Suprapubic skin (tissue), 4 donors: ENCODE results near the gene RAP1A. TPM values are rescaled to one million over a fixed set of nuclear protein-coding genes. Genes with fewer than 3 reads are reported as not detected.
A peak's percentile ranks its signal among the peaks of the same experiment; 100 is the strongest.
"Not testable (repeated sequence)": the region's sequence is repeated elsewhere in the genome, so short reads cannot be mapped to it uniquely, and the experiment has no call there.

ENCODE experiments used
- DNase-seq, 2 donors: peaks; one replicate each; pipeline ENCODE4 v3.0.0-alpha.2; 2019; ENCODE audit warnings: low spot score in 2 of 2
- H3K27ac ChIP-seq: fragments of 200-600 bp; sonication (generic); one replicate; pipeline ENCODE4 v1.5.1; 2019
- H3K27me3 ChIP-seq: fragments of 200-600 bp; sonication (generic); one replicate; pipeline ENCODE4 v1.5.1; 2019
- H3K36me3 ChIP-seq: fragments of 200-600 bp; sonication (generic); one replicate; pipeline ENCODE4 v1.5.1; 2019
- H3K4me1 ChIP-seq: fragments of 200-600 bp; sonication (generic); one replicate; pipeline ENCODE4 v1.5.1; 2019
- H3K4me3 ChIP-seq: fragments of 200-600 bp; sonication (generic); one replicate; pipeline ENCODE4 v1.5.1; 2019; ENCODE audit warnings: mild to moderate bottlenecking
- H3K9me3 ChIP-seq: fragments of 200-600 bp; sonication (generic); one replicate; pipeline ENCODE4 v1.5.1; 2019
- CTCF ChIP-seq, 2 donors: fragments of 200-600 bp in 1 of 2; fragments of 450-650 bp in 1 of 2; sonication (generic) in 1 of 2; IDR thresholded peaks; one replicate each; pipeline ENCODE4 v1.5.1; 2016 to 2019; ENCODE audit warnings: antibody characterized with exemption in 2 of 2, mild to moderate bottlenecking in 1 of 2, moderate library complexity in 1 of 2
- EP300 ChIP-seq: sonication (generic); formaldehyde crosslinking; IDR thresholded peaks from one replicate; pipeline ENCODE4 v1.6.1; 2017; ENCODE audit warnings: antibody characterized with exemption
- POLR2A ChIP-seq, 2 donors: fragments of 450-650 bp; IDR thresholded peaks; one replicate each; pipeline ENCODE4 v1.6.1; 2017; ENCODE audit warnings: antibody characterized with exemption in 2 of 2, mild to moderate bottlenecking in 2 of 2, moderate library complexity in 2 of 2
- POLR2AphosphoS5 ChIP-seq, 3 donors: sonication (generic); formaldehyde crosslinking; IDR thresholded peaks; one replicate each; pipeline ENCODE4 v1.6.1; 2017; ENCODE audit warnings: antibody characterized with exemption in 3 of 3
- WGBS: methylation state at CpG from one replicate; pipeline ENCODE4 v1.1.5; 2018; 5-methylcytosine and 5-hydroxymethylcytosine counted together
- total RNA-seq, 4 donors: library from RNA; depleted of rRNA; stranded (reverse); fragments of >200 nt; gene quantifications; one replicate each; pipeline ENCODE4 v1.1.0, GENCODE V29; 2016

The RAP1A gene
- total RNA-seq, 4 donors from 2014 or later: 31.0 to 38.4 (median 35.3) TPM

- WGBS: 92% methylated on average over 4 of the region's 4 CpGs
- H3K27me3 ChIP-seq: no peaks in the 10 kb centered on the region
- H3K27ac ChIP-seq: no peak overlapping the region
- H3K4me3 ChIP-seq: no peak overlapping the region
- no peaks in the 10 kb centered on the region for H3K9me3 ChIP-seq
- peaks cover 16% of the 10 kb centered on the region for H3K4me1 ChIP-seq
- TF ChIP-seq POLR2A (IDR thresholded peaks at IDR 0.05) (no peak), CTCF (IDR thresholded peaks at IDR 0.05) (no peak), POLR2AphosphoS5 (IDR thresholded peaks at IDR 0.05) (no peak), EP300 (no peak)
- DNase-seq: no peak
- no peaks in the 10 kb centered on the region for H3K36me3 ChIP-seq
These were observed 16.6 kb upstream of the RAP1A start for GRCh38 chr1:111602974-111603373.

GRCh38 chr1:111603979-111604378 lies 15.6 kb upstream of the RAP1A start:
- 86% methylated on average over 4 of the region's 4 CpGs for WGBS
- no peak for DNase-seq
- TF ChIP-seq CTCF (IDR thresholded peaks at IDR 0.05): no peak
- no peak for TF ChIP-seq EP300
- no peak for TF ChIP-seq POLR2A (IDR thresholded peaks at IDR 0.05)
- no peak for TF ChIP-seq POLR2AphosphoS5 (IDR thresholded peaks at IDR 0.05)
- Histone ChIP-seq H3K4me1 (peaks cover 16% of the 10 kb centered on the region), H3K27me3 (no peaks in the 10 kb centered on the region), H3K27ac (no peak overlapping the region), H3K9me3 (no peaks in the 10 kb centered on the region), H3K36me3 (no peaks in the 10 kb centered on the region), H3K4me3 (no peak overlapping the region)

- DNase-seq: no peak
- Histone ChIP-seq H3K9me3 (no peaks in the 10 kb centered on the region), H3K27ac (no peak overlapping the region), H3K36me3 (no peaks in the 10 kb centered on the region), H3K27me3 (no peaks in the 10 kb centered on the region), H3K4me1 (peaks cover 16% of the 10 kb centered on the region), H3K4me3 (no peak overlapping the region)
- 28% methylated on average over 3 of the region's 3 CpGs for WGBS
- no peak for TF ChIP-seq POLR2A (IDR thresholded peaks at IDR 0.05)
- no peak for TF ChIP-seq CTCF (IDR thresholded peaks at IDR 0.05)
- TF ChIP-seq EP300: no peak
- TF ChIP-seq POLR2AphosphoS5 (IDR thresholded peaks at IDR 0.05): no peak
These were observed 14.7 kb upstream of the RAP1A start for GRCh38 chr1:111604931-111605330.

- Histone ChIP-seq H3K27me3 (no peaks in the 10 kb centered on the region), H3K27ac (peak overlapping the region; percentile 15), H3K4me3 (no peak overlapping the region), H3K9me3 (no peaks in the 10 kb centered on the region), H3K36me3 (no peaks in the 10 kb centered on the region), H3K4me1 (peaks cover 16% of the 10 kb centered on the region)
- no peak for TF ChIP-seq POLR2A (IDR thresholded peaks at IDR 0.05)
- DNase-seq: peak in 1 of 2 donors; percentile 81
These were observed 14.0 kb upstream of the RAP1A start for GRCh38 chr1:111605576-111605975.

- WGBS: 60% methylated on average over 6 of the region's 8 CpGs
- DNase-seq, H3K9me3 ChIP-seq, H3K27me3 ChIP-seq, H3K4me3 ChIP-seq, H3K27ac ChIP-seq, H3K36me3 ChIP-seq: not testable (repeated sequence)
- H3K4me1 ChIP-seq: peaks cover 16% of the 10 kb centered on the region
These were observed 13.0 kb upstream of the RAP1A start for GRCh38 chr1:111606457-111607215.

- not testable (repeated sequence) for H3K36me3 ChIP-seq, H3K27me3 ChIP-seq, DNase-seq, H3K27ac ChIP-seq, H3K4me3 ChIP-seq, H3K9me3 ChIP-seq
- peaks cover 16% of the 10 kb centered on the region for H3K4me1 ChIP-seq
- 93% methylated on average over 18 of the region's 24 CpGs for WGBS
These were observed 11.1 kb upstream of the RAP1A start for GRCh38 chr1:111608528-111608927.

- no peak for DNase-seq
- WGBS: 64% methylated on average over 2 of the region's 2 CpGs
- Histone ChIP-seq H3K4me1 (peaks cover 11% of the 10 kb centered on the region), H3K9me3 (no peaks in the 10 kb centered on the region), H3K36me3 (no peaks in the 10 kb centered on the region), H3K27me3 (no peaks in the 10 kb centered on the region), H3K4me3 (no peak overlapping the region), H3K27ac (no peak overlapping the region)
- TF ChIP-seq POLR2AphosphoS5 (IDR thresholded peaks at IDR 0.05): no peak
- TF ChIP-seq EP300: no peak
- TF ChIP-seq CTCF (IDR thresholded peaks at IDR 0.05): no peak
- TF ChIP-seq POLR2A (IDR thresholded peaks at IDR 0.05): no peak
These were observed 7.6 kb upstream of the RAP1A start for GRCh38 chr1:111611986-111612385.
